Caco-2 (cell line): Measurements from ENCODE around the gene FBXL22. TPM values are rescaled to one million over a fixed set of nuclear protein-coding genes. Genes with fewer than 3 reads are reported as not detected.

Experiments
- BruUV-seq: library from RNA; stranded (reverse); fragments of 400-500 nt; replicated peaks from 2 replicates; lab custom pipeline; 2021; lab: Mats Ljungman, UMichigan
- CTCF ChIA-PET: fragments of 300-600 bp; sonication (Branson Sonifier 250); formaldehyde crosslinking; loops from one replicate; lab custom pipeline; 2022; ENCODE audit warnings: antibody characterized with exemption; lab: Charles Lee
- POLR2A ChIA-PET: fragments of 300-600 bp; sonication (Branson Sonifier 250); formaldehyde crosslinking; loops from one replicate; lab custom pipeline; 2022; ENCODE audit warnings: antibody characterized with exemption; lab: Charles Lee
- DNase-seq, 2 experiments: peaks; one replicate each; pipeline versions ENCODE4 v3.0.0 to v3.0.0-alpha.2; 2020 to 2022
- H3K27me3 ChIP-seq: replicated peaks from 2 replicates; pipeline ENCODE4 v1.6.0; 2011; ENCODE audit warnings: low read length; ENCODE audit not compliant: control insufficient read depth, insufficient read depth
- H3K36me3 ChIP-seq: 2 replicates; pipeline ENCODE4 v1.5.1; 2011; ENCODE audit warnings: low read length; ENCODE audit not compliant: control insufficient read depth, insufficient read depth
- H3K4me1 ChIP-seq: fragments of 250-450 bp; sonication (Bioruptor Pico); 2 replicates; pipeline ENCODE4 v1.5.1; 2020; ENCODE audit warnings: mild to moderate bottlenecking
- H3K4me3 ChIP-seq: 2 replicates; pipeline ENCODE4 v1.5.1; 2011; ENCODE audit warnings: low read depth, mild to moderate bottlenecking, control low read depth, low read length
- H3K9me3 ChIP-seq: fragments of 250-450 bp; sonication (Bioruptor Pico); 2 replicates; pipeline ENCODE4 v1.5.1; 2020; ENCODE audit warnings: mild to moderate bottlenecking, moderate library complexity
- H3K27ac Mint-ChIP-seq: one replicate; pipeline ENCODE4 v1.8.0; 2022; ENCODE audit warnings: mixed read lengths; ENCODE audit not compliant: unreplicated experiment
- H3K27me3 Mint-ChIP-seq: one replicate; pipeline ENCODE4 v1.8.0; 2022; ENCODE audit warnings: mixed read lengths; ENCODE audit not compliant: insufficient read depth, unreplicated experiment
- H3K36me3 Mint-ChIP-seq: one replicate; pipeline ENCODE4 v1.8.0; 2022; ENCODE audit warnings: mild to moderate bottlenecking, mixed read lengths; ENCODE audit not compliant: insufficient read depth, unreplicated experiment
- H3K4me1 Mint-ChIP-seq: one replicate; pipeline ENCODE4 v1.8.0; 2022; ENCODE audit warnings: low read depth, mixed read lengths; ENCODE audit not compliant: unreplicated experiment
- H3K4me3 Mint-ChIP-seq: one replicate; pipeline ENCODE4 v1.8.0; 2022; ENCODE audit warnings: mild to moderate bottlenecking, moderate library complexity, mixed read lengths; ENCODE audit not compliant: unreplicated experiment
- H3K9me3 Mint-ChIP-seq: one replicate; pipeline ENCODE4 v1.8.0; 2022; ENCODE audit warnings: mixed read lengths; ENCODE audit not compliant: unreplicated experiment
- CTCF ChIP-seq, 2 experiments: fragments of 200-600 bp in 1 of 2; IDR thresholded peaks; 1 replicate in 1 of 2; 2 replicates in 1 of 2; pipeline versions ENCODE4 v1.5.1 to v1.8.0; 2011 to 2022; ENCODE audit warnings: antibody characterized with exemption in 1 of 2, control low read depth in 1 of 2, inconsistent platforms in 1 of 2, low read depth in 1 of 2, low read length in 1 of 2, mild to moderate bottlenecking in 1 of 2, moderate library complexity in 1 of 2; ENCODE audit not compliant: insufficient read depth in 1 of 2, severe bottlenecking in 1 of 2, unreplicated experiment in 1 of 2
- intact Hi-C: fragments of 100-400 bp; cut with micrococcal nuclease; formaldehyde crosslinking; loops from one replicate; pipeline ENCODE4 v1.10.0; 2022; ENCODE audit not compliant: unreplicated experiment
- total RNA-seq: library from RNA; stranded (reverse); gene quantifications from 2 replicates; pipeline ENCODE4 v1.2.3, GENCODE V29; 2022

The FBXL22 gene
- total RNA-seq, 1 experiment from 2014 or later, result not detected

GRCh38 chr15:63630036-63630751 lies 33.0 kb downstream of the FBXL22 start:
- Histone ChIP-seq H3K36me3 (no peaks in the 10 kb centered on the region; the same call in 1 of the 2 replicates), H3K4me3 (no peak overlapping the region)
- POLR2A ChIA-PET, result no interaction called here

DNA sequence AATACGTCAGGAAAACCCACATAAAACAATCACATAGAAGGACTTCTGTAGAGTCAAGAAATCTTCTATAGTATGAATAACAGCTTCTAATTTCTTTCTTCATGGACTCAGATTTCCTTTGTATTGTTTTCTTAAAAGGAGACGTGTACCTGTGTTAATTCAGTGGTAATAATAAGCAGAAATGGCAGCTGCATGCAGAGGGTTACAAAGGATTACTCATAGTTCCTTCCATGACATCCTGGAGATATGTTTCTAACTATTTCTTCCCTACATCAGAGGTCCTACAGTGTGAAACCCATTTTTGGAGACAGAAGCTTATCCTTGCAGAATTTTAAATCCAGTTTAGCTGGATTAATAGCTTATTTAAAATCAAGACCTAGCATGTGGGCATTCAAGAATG lies 36.1 kb downstream of the FBXL22 start:
- Histone ChIP-seq H3K4me3 (no peak overlapping the region), H3K4me1 (no peaks in the 10 kb centered on the region), H3K27me3 (no peaks in the 10 kb centered on the region), H3K9me3 (no peaks in the 10 kb centered on the region), H3K36me3 (no peaks in the 10 kb centered on the region; the same call in 1 of the 2 replicates)
- Mint-ChIP-seq H3K4me1 (no peaks in the 10 kb centered on the region), H3K4me3 (no peak overlapping the region), H3K9me3 (no peaks in the 10 kb centered on the region), H3K27ac (no peak overlapping the region), H3K36me3 (peaks cover 24% of the 10 kb centered on the region), H3K27me3 (no peaks in the 10 kb centered on the region)
- DNase-seq, result no peak
- CTCF ChIA-PET, result no interaction called here
- TF ChIP-seq CTCF (IDR thresholded peaks at IDR 0.05; ENCODE audit: insufficient read depth in 1 of 2, low read depth in 1 of 2, low read length in 1 of 2, severe bottlenecking in 1 of 2, unreplicated experiment in 1 of 2), result no peak
- no TSS peak for BruUV-seq
- POLR2A ChIA-PET, result no interaction called here
- intact Hi-C loops, result no loop called here

More at GRCh38 chr15:63630036-63630751, 33.0 kb downstream of the FBXL22 start:
- Mint-ChIP-seq H3K27ac (no peak overlapping the region), H3K4me3 (no peak overlapping the region), H3K9me3 (no peaks in the 10 kb centered on the region), H3K27me3 (no peaks in the 10 kb centered on the region), H3K4me1 (no peaks in the 10 kb centered on the region), H3K36me3 (peaks cover 18% of the 10 kb centered on the region)
- Histone ChIP-seq H3K4me1 (no peaks in the 10 kb centered on the region), H3K9me3 (no peaks in the 10 kb centered on the region), H3K27me3 (no peaks in the 10 kb centered on the region)
- BruUV-seq, result no TSS peak
- no peak for DNase-seq
- intact Hi-C loops, result no loop called here
- TF ChIP-seq CTCF (IDR thresholded peaks at IDR 0.05; ENCODE audit: insufficient read depth in 1 of 2, low read depth in 1 of 2, low read length in 1 of 2, severe bottlenecking in 1 of 2, unreplicated experiment in 1 of 2), result no peak
- CTCF ChIA-PET, result no interaction called here

DNA sequence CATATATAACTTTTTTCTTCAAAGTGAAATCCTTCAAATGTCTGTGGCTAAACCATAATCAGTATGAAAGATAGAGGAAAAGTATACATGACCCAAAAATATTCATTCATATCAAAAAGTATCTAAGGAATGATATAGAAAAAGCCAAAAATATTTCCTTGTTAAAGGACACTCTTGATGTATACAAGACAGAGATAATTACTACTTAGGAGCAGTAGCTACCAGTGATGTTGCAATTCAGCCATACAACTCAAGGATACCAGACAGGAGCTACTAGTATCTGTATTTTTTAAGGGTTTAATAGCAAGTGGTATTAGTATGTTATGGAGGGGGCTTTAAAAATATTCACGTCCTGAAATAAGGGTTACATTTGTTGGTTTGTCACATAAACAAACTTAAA lies 37.0 kb downstream of the FBXL22 start:
- intact Hi-C loops, result no loop called here
- H3K9me3 Mint-ChIP-seq, result no peaks in the 10 kb centered on the region
- H3K36me3 Mint-ChIP-seq, result peaks cover 24% of the 10 kb centered on the region
- Histone ChIP-seq H3K4me3 (no peak overlapping the region), H3K36me3 (no peaks in the 10 kb centered on the region; the same call in 1 of the 2 replicates), H3K27me3 (no peaks in the 10 kb centered on the region), H3K9me3 (no peaks in the 10 kb centered on the region), H3K4me1 (no peaks in the 10 kb centered on the region)
- BruUV-seq, result no TSS peak
- no peak for TF ChIP-seq CTCF (IDR thresholded peaks at IDR 0.05; ENCODE audit: insufficient read depth in 1 of 2, low read depth in 1 of 2, low read length in 1 of 2, severe bottlenecking in 1 of 2, unreplicated experiment in 1 of 2)
- CTCF ChIA-PET, result no interaction called here
- POLR2A ChIA-PET, result no interaction called here
- no peaks in the 10 kb centered on the region for H3K27me3 Mint-ChIP-seq
- H3K27ac Mint-ChIP-seq, result no peak overlapping the region
- no peak overlapping the region for H3K4me3 Mint-ChIP-seq
- H3K4me1 Mint-ChIP-seq, result no peaks in the 10 kb centered on the region
- no peak for DNase-seq
